ENCODE results near the gene SEH1L. TPM values are rescaled to one million over a fixed set of nuclear protein-coding genes. Genes with fewer than 3 reads are reported as not detected.

SEH1L gene
- total and polyA plus RNA-seq, 10 of the 15 experiments (the other 5 are each of a cell fraction or from before 2014, with no cell fraction given): 27.5 to 109 (median 52.8) TPM

GRCh38 chr18:12998332-12999060 is 50.7 kb downstream of the SEH1L start (continued):
- TF ChIP-seq EP300 (IDR thresholded peaks at IDR 0.05; ENCODE audit: borderline replicate concordance in 1 of 2, control insufficient read depth in 1 of 2, low read depth in 2 of 2, low read length in 2 of 2): 0 out of 4 replicates have a peak, but pooled peaks have one; percentile 5 to 20

DNA sequence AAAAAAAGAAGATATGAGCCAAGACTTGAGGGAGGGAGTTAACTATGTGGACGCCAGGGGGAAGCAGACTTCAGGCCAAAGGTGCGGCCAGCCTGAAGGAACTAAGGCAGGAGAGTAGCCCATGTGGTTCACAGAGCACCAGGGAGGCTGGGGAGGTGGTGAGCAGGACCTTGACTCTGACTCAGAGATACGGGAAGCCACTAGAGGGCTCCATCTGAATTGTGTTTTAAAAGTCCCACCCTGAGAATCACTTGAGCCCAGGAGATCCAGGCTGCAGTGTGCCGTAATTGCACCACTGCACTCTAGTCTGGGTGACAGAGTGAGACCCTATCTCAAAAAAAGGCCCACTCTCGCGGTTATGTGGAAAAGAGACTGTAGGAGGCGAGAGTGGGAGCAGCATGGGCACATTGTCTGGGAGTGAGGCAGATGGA is 55.7 kb downstream of the SEH1L start:
- ATAC-seq (peak; percentile 83), DNase-seq (ENCODE audit: low read depth, low spot score) (no peak), FAIRE-seq (peak; percentile 82)
- Histone ChIP-seq H3K4me3 (no peak overlapping the region), H2AFZ (ENCODE audit: control insufficient read depth, low read depth, low read length) (no peak overlapping the region), H3K4me1 (ENCODE audit: control insufficient read depth, insufficient read depth, low read length) (peaks cover 20% of the 10 kb centered on the region), H4K20me1 (ENCODE audit: control insufficient read depth, insufficient read depth) (no peaks in the 10 kb centered on the region), H3K36me3 (ENCODE audit: control insufficient read depth in 2 of 2, insufficient read depth in 2 of 2, low read length in 1 of 2) (peaks cover 7 to 18% of the 10 kb centered on the region in 2 experiments), H3K9me3 (replicated peaks; ENCODE audit: control insufficient read depth, insufficient read depth, low read length) (no peaks in the 10 kb centered on the region), H3K27me3 (replicated peaks in 1 of 2; ENCODE audit: control insufficient read depth in 2 of 2, insufficient read depth in 2 of 2, low read length in 1 of 2) (no peaks in the 10 kb centered on the region), H3K4me2 (ENCODE audit: control insufficient read depth, insufficient read depth) (no peak overlapping the region), H3K9ac (ENCODE audit: control insufficient read depth, insufficient read depth, low read length) (no peak overlapping the region), H3K27ac (ENCODE audit: control insufficient read depth, insufficient read depth) (no peak overlapping the region), H3K79me2 (ENCODE audit: control insufficient read depth, insufficient read depth, low read length) (peaks cover 40% of the 10 kb centered on the region)
- ChIA-PET CTCF (interaction anchor here (0.7 to 3.0 kb wide), 6 partner anchors 11 to 156 kb away, joined by 3 to 17 read pairs (median 4); partner anchors contain the start of gene CEP192), RAD21 (ENCODE audit: unreplicated experiment) (interaction anchor here (1.1 kb wide), 1 partner anchor 156 kb away, joined by 4 read pairs; no protein-coding TSS in a partner anchor), SMC1A (ENCODE audit: uncharacterized antibody, unreplicated experiment) (no interaction called here), POLR2A (no interaction called here)
- no TSS peak for BruUV-seq (replicated peaks)
- WGBS (ENCODE audit: insufficient coverage, insufficient replicate concordance, low lambda C conversion rate, missing lambda C conversion rate): 49% methylated on average over 7 of the region's 7 CpGs
- peak; percentile 52 to 57 (median 57); a peak in 5 of 6 replicates for TF ChIP-seq CTCF (IDR thresholded peaks at IDR 0.05 in 2 of 3, conservative IDR thresholded peaks at IDR 0.05 in 1 of 3; ENCODE audit: control insufficient read depth in 2 of 3, extremely low read depth in 1 of 3, insufficient read depth in 1 of 3, low read depth in 3 of 3, low read length in 3 of 3)
- TF ChIP-seq RAD21 (IDR thresholded peaks at IDR 0.05; ENCODE audit: insufficient read depth, low read depth, low read length): peak; percentile 37; the same call in 1 of the 2 replicates
- peak; percentile 13; the same call in 1 of the 2 replicates for TF ChIP-seq SMC3 (IDR thresholded peaks at IDR 0.05; ENCODE audit: borderline replicate concordance, low read length)
- TF ChIP-seq ZBTB33 (IDR thresholded peaks at IDR 0.05): no peak
- no peak for TF ChIP-seq NR2C1 (IDR thresholded peaks at IDR 0.05)
- in situ Hi-C loops (cut with MboI) (no loop called here), intact Hi-C loops (cut with micrococcal nuclease; ENCODE audit: unreplicated experiment) (loop anchor here (2.0 kb wide), 1 partner anchor 155 kb away; no protein-coding TSS in a partner anchor)
